NOMO-1 (cell line): ENCODE data around the gene MSANTD3.
"Not testable (repeated sequence)": the region's sequence is repeated elsewhere in the genome, so short reads cannot be mapped to it uniquely, and the experiment has no call there.

Experiments
- DNase-seq, 2 experiments: peaks; one replicate each; lab custom pipeline; 2025; ENCODE audit not compliant: unreplicated experiment in 2 of 2; lab: John Stamatoyannopoulos, UW

Gene MSANTD3, protein sequence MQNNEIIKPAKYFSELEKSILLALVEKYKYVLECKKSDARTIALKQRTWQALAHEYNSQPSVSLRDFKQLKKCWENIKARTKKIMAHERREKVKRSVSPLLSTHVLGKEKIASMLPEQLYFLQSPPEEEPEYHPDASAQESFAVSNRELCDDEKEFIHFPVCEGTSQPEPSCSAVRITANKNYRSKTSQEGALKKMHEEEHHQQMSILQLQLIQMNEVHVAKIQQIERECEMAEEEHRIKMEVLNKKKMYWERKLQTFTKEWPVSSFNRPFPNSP

DNA sequence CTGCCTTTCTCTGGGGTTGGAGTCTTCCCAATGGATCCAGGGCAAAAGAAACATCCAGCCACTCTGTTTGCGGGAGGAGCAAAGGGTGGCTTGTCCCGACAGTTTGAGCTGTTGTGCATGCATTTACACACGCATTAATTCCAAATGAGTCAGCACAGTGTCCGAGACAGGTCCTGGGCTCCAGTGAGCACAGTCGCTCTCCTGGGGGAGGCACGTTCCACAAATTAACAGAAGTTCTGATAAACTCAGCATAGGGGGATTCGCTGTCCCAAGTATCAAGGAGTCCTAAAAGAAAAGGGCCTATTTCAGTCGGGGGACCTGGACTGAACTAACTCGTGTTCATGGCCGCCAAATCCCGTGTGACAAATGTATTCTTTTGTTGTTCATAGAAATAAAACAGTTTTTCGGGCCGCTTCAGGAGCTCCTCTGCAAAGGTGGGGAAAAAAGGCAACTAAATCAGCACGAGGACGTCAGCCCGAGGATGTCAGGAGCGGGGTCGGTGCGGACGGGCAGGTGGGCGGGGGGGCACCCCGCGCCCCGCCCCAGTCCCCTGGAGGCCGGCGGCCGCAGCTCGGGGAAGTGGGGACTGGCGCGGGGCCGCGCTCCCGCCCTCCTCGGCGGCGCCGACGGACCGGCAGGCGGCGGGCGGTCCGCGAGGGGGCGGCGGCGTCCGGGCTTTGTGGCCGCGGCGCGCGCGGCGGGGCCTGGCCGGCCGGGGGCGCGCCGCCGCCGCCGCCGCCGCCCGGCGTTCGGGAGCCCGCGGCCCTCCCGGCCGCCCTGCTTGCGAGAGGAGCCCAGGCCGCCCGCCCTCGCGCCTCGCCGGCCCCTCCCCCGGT is at the start of gene MSANTD3:
MSANTD3 (plus strand) TSS at position 614 of the 836 bp plus-strand sequence. CDS start 14,796 bp downstream, outside the sequence.
- DNase-seq = peak; percentile 35 to 60

DNA sequence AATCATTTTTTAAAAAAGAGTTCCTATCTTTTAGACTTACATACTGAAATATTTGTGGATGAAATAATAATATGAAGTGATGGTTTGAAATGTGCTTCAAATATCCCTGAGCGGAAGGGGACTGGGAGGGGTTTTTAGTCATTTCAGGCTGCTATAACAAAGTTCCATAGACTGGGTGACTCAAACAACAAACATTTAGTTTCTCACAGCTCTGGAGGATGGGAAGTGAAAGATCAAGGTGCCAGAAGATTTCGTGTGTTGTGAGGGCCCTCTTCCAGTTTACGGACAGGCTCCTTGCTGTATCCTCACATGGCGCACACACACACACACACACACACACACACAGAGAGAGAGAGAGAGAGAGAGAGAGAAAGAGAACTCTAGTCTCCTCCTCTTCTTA is 47.1 kb upstream of the MSANTD3 start:
- no peak for DNase-seq

DNA sequence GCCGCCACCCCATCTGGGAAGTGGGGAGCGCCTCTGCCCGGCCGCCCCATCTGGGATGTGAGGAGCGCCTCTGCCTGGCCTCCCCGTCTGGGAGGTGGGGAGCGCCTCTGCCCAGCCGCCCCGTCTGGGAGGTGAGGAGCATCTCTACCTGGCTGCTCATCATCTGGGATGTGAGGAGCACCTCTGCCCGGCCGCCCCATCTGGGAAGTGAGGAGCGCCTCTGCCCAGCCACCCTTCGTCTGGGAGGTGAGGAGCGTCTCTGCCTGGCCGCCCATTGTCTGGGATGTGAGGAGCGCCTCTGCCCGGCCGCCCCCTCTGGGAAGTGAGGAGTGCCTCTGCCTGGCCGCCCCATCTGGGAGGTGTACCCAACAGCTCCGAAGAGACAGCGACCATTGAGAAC is 34.0 kb upstream of the MSANTD3 start:
- DNase-seq = not testable (repeated sequence)

DNA sequence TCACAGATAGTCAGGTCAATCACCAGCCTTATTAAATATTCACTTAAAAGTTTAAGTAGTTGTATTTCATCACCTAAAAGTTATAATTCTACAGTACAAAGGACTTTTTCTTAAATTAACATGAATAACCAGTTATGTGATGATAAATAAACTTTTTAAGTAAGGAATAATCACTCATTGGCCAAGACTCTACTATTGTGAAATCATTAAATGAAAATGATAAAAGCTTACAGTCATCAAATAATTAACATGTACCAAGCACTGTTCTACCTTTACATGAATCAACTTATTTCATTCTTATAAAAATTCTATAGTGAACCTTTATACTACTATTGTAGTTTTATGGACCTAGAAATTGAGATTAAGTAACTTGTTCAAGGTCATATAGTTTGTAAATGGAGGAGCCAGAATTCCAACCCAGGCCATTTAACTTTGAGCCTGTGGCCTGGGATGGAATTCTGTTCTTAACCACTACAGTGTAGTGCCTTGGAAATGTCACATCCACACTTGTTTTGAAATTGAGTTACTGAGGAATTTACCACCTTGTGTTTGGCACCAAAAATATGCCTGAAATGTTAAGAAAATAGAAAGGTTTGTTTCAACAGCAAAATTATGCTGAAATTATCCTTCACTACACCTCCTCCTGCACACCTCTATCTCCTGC is 32.8 kb upstream of the MSANTD3 start:
- DNase-seq = no peak

DNA sequence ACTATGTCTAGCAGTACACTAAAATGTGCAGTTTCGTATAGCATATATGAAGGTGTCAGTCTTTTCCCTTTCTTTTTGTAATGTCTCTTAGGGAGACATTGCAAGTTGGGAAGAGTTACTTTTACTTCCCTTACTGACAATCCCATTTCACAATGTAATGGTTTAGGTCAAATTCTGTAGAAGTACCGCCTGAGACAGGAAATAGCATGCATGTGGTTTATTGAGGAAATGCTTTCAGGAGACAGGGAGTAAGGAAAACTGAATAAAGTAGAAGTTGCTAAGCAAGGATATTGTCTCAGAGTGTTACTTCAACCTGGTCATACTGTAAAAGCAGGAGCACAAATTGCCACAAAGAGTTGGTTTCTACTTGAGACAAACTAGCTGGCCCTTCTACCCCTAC is 32.1 kb upstream of the MSANTD3 start:
- DNase-seq = peak in 1 of 2 experiments; percentile 34

DNA sequence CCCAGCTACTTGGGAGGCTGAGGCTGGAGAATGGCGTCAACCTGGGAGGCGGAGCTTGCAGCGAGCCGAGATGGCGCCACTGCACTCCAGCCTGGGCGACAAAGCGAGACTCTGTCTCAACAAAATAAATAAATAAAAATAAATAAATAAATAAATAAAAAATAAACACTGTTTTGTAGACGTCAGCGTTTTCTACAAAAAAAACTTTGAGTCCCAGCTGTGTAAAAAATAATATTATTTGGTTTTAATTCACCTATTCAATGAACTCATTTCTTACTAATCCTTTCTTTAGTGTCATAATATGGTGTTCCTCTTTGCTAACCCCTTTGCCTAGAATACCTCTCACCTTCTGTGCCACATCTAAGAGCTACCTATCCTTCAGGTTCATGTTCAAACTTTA is 30.2 kb upstream of the MSANTD3 start:
- no peak for DNase-seq

DNA sequence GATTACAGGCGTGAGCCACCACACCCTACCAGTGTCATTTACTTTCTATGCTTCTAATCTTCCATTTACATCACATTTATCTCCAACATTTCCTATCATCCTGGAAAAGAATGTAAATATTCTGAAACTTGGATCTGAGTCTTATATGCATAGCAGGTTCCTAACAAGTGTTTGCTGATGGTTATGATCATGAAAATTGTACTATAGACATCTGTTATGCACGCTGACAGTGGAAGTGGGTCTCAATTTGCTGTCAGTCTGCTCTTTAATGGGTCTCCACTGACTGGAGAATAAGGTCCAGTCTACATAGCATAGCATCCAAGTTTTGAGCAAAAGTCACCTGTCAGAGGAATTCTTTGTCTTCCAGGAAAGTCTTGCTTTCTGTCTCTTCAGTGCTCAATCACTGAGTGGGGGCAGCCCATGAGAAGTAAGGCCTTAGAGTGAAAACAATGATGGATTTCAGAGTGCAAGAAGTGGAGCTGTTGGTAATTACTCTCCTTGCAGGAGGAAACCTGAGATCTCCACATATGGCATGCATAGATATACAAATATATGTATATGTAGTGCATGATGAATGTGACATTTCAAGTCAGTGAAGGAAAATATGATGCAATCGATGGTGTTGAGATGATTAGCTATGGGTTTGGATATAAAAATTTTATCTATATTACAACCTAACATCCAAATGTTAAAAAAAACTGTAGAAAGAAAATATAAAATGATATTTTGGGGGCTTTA is 29.2 kb upstream of the MSANTD3 start:
- no peak for DNase-seq

DNA sequence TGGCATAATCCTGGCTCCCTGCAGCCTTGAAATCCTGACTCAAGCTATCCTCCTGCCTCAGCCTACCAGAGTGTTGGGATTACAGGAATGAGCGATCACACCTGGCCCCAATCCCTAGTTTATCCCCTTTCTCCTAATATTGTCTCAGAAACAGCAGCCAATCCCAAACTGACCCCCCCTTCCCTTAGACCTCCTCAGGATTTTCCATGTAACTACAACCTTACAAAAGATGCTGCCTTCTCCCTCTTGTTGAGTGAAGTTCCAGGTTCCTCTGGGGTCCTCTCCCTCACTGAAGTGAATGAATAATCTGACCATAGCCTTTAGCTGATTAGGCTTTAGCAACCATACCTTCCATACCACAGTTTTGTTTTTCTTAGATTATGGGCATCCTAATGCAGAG is 25.9 kb upstream of the MSANTD3 start:
- no peak for DNase-seq

DNA sequence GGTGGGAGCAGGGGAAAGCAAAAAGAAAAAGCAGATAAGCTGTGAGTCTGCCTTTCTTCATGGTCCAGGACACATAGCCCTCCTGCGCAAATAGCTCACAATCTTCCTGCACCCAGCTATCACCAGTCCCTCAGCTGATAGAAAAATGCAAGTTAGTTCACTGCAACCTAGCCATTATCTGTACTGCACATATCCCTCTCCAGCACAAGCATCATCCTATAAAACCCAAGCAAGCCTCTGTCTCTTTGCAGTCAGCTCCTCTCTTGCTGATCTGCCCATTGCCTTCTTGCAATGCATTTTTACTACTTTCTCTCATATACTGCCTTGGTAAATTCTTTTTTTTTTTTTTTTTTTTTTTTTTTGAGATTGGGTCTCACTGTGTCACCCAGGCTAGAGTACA is 20.0 kb upstream of the MSANTD3 start:
- DNase-seq = no peak

DNA sequence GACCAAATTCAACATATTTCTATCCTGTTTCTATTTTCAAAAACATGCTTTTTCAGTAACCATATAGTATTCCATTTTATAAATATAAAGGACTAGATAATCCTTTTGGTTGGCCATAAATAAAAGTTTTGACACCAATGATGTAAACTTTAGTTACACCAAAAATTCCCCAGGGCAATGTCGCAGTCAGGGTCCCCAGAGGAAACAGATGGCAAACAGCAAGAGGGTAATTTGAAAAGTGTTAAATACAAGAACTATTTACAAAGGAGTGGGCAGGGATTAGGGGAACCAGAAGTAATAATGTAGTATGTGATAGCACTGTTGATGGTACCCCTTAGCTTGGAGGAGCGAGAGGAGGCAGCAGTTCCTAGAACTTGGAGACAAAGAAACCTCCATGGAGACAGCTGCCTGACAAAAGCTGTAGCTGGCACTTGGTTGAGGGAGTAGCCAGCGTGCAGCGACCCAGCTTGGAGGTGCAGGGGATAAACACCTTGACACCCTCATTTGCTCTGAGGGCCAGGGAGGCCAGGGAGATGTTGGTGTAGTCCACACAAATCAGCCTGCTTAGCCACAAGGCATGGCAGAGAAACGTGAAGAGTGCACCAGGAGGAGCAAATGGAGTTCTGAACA is 18.3 kb upstream of the MSANTD3 start:
- DNase-seq = no peak

DNA sequence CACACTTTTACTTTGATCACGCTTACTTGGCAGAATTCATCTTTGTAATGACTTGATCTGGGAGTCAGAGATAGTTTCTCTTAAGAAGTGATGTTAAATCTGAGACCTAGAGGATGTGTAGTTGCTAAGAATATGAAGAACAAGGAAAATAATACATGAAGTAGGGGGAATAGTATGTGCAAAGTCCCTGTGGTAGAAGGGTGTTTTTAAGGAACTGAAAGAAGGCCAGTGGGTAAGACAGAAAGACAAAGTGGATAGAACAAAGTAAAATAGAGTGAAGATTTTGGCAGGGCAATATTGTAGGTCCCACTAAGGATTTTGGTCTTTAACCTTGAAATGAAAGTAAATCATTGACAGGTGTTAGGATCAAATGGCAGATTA is 17.8 kb upstream of the MSANTD3 start:
- DNase-seq = no peak

DNA sequence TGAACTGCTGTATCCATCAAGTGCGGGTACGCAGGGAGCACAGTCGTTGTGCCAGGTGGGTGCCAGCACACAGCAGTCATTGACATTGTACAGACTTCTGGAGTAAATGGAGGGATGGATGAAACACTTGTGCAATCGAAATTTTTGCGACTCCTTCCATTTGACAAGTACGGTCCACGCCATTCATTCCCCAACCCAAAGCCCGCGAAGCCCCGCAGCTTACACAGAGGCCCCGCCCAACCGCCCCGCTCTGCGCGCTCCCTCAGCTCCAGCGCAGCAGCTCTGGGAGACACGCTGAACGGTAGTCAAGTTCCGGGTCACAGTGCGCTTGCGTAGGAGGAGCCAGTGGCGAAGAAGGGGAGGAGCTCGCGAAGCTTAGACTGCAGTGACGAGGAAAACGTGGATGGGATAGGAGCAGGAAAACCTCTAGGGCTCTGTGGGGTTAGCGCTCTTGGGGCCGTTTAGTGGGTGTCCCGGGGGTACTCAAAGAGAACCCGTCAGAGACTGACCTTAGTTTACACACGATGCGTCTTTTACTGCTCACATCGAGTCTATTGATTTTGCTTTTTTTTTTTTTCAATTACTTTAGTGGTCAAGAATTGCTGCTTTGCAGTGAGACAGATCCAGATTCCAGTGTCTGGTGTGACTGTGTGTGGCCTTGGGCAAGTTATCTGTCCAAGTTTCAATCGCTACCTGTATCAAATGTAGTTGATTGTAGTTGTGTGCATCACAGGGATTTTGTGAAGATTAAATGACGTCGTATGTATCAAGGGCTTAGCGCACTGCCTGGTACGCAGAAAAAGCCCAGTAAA is 15.3 kb upstream of the MSANTD3 start:
- DNase-seq = peak; percentile 72 to 73

DNA sequence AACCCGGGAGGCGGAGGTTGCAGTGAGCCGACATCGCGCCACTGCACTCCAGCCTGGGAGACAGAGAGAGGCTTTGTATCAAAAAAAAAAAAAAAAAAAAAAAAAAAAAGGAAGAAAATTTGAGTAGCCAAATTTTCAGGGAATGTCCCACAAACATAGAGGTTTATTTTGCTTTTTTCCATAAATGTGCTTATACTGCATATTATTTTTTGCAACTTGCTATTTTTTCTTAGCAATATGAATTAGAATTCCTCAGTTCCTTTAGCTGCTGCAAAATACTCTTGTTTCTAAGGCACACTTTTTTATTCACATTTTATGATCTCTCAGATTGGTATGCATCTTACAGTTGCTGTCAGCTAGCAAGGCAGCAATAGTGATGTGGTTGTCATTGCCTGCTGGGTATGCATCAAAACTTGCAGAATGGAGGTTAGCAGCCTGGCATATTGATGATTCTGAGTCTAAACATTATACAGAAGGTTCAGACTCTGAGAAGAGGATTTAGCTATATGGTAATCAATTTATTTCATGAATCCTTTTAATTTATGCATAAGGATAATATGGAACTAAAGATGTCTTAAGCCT is 13.0 kb upstream of the MSANTD3 start:
- no peak for DNase-seq

DNA sequence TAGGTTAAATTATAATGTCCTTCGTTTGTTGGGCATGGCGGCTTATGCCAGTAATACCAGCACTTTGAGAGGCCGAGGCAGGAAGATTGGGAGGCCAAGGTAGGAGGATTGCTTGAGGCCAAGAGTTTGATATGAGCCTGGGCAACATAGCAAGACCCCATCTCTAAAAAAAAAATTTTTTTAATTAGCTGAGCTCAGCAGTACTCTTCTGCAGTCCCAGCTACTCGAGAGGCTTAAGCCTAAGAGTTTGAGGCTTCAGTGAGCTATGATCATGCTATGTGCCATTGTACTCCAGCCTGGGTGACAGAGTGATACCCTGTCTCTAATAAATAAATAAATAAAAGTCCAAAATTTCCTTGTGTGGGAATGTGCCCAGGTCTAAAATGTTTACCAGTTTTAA is 9.1 kb upstream of the MSANTD3 start:
- DNase-seq = no peak

DNA sequence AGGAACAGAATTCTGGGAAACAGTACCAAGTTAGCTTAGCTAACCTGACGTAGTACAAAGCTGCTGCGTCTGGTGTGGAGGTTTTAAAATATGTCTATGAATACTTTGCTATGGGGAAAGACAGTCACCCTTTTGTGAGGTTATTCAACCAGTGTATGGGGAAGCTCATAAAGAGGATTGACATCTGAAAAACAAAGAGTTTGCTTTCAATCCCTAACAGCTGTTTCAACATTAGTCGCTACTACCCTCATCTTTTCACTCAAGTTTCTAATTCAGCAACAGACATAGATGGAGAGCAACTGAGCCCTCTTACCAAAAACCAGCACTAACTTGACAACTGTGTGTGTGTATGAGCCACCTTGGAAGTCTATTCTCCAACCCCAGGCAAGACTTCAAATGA is 7.8 kb upstream of the MSANTD3 start:
- DNase-seq = no peak

DNA sequence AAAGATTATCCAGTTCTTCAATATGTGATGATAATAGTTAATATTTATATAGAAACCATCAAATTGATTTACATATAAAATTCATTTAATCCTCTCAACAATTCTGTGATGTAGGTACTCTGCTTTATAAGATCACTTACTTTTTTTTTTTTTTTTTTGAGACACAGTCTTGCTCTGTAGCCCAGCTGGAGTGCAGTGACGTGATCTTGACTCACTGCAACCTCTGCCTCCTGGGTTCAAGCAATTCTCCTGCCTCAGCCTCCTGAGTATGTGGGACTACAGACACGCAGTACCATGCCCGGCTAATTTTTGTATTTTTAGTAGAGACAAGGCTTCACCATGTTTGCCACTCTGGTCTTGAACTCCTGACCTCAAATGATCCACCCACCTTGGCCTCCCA is 5.8 kb upstream of the MSANTD3 start:
- DNase-seq = not testable (repeated sequence)

DNA sequence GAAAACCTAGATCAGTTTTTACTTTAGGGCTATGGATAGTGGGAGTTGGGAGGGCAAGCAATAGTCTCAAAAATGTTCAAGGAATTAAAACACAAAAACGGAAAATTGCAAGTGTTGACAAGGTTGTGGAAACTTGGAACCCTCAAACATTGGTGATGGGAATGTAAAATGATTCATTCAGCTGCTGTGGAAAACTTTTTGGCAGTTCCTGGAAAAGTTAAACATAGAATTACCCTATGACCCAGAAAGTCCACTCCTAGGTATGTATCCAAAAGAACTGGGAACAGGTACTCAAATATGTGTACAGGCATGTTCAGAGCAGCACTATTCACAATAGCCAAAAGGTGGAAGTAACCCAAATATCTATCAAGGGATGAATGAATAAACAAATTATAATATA is 1.2 kb upstream of the MSANTD3 start:
- DNase-seq = no peak

DNA sequence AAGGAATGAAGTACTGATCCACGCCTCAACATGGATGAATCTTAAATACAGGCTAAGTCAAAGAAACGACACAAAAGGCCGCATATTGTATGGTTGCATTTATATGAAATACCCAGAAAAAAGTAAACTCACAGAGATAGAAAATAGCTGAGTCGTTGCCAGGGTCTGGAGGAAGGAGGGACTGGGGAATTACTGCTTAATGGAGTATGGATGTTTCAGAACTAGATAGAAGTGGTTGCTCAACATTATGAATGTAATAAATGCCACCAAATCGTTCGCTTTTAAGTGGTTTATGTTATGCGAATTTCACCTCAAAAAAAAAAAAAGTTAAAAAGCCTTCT is 784 bp upstream of the MSANTD3 start:
- DNase-seq = no peak
